HepG2 (cell line): Measurements from ENCODE around the gene ABHD1. TPM values are rescaled to one million over a fixed set of nuclear protein-coding genes. Genes with fewer than 3 reads are reported as not detected.

Experiments used
- ASH2L ChIP-seq: fragments of 300-600, 200-600 bp; sonication (generic); IDR thresholded peaks from 2 replicates; pipeline ENCODE4 v1.7.0; 2017; ENCODE audit warnings: low read depth, mild to moderate bottlenecking, moderate library complexity, mixed read lengths, low read length; ENCODE audit not compliant: insufficient read length
- DDIT3 ChIP-seq: sonication (generic); formaldehyde crosslinking; IDR thresholded peaks from 2 replicates; pipeline ENCODE4 v1.4.0; 2020; ENCODE audit warnings: mild to moderate bottlenecking, missing genetic modification reagents
- DMTF1 ChIP-seq: sonication (generic); formaldehyde crosslinking; IDR thresholded peaks from 2 replicates; pipeline ENCODE4 v1.4.0; 2020; ENCODE audit warnings: mild to moderate bottlenecking, missing genetic modification reagents
- EHMT2 ChIP-seq: fragments of 200-600 bp; sonication (generic); IDR thresholded peaks from 2 replicates; pipeline ENCODE4 v1.7.0; 2017; ENCODE audit warnings: antibody characterized with exemption, low read depth, low read length, borderline replicate concordance
- FIP1L1 ChIP-seq: fragments of 200-400 bp; formaldehyde crosslinking; IDR thresholded peaks from 2 replicates; pipeline ENCODE4 v1.6.1; 2018; ENCODE audit warnings: low read depth, mild to moderate bottlenecking, low read length, moderate library complexity, borderline replicate concordance; ENCODE audit not compliant: insufficient read depth
- FOXA3 ChIP-seq: IDR thresholded peaks from 2 replicates; pipeline ENCODE4 v1.6.1; 2016; ENCODE audit warnings: missing genetic modification reagents, missing compliant biosample characterization
- HOXA7 ChIP-seq: sonication (generic); formaldehyde crosslinking; IDR thresholded peaks from 2 replicates; pipeline ENCODE4 v1.8.1; 2022; ENCODE audit warnings: mild to moderate bottlenecking, missing genetic modification reagents, moderate library complexity
- KLF6 ChIP-seq: IDR thresholded peaks from 2 replicates; pipeline ENCODE4 v1.8.0; 2016; ENCODE audit warnings: missing biosample characterization, missing genetic modification reagents
- KMT2A ChIP-seq: sonication (generic); formaldehyde crosslinking; IDR thresholded peaks from 2 replicates; pipeline ENCODE4 v1.4.0; 2020; ENCODE audit warnings: missing genetic modification reagents
- PAX8 ChIP-seq: sonication (generic); formaldehyde crosslinking; IDR thresholded peaks from 2 replicates; pipeline ENCODE4 v1.8.0; 2022; ENCODE audit warnings: mild to moderate bottlenecking, missing genetic modification reagents, borderline replicate concordance
- PRMT3 ChIP-seq: sonication (generic); formaldehyde crosslinking; IDR thresholded peaks from 2 replicates; pipeline ENCODE4 v1.8.1; 2022; ENCODE audit warnings: low read depth, mild to moderate bottlenecking, moderate library complexity, missing genetic modification reagents, borderline replicate concordance
- RAD51 ChIP-seq: fragments of 450-650 bp; IDR thresholded peaks from 2 replicates; pipeline ENCODE4 v1.6.1; 2016; ENCODE audit warnings: borderline replicate concordance
- SP2 ChIP-seq: sonication (generic); formaldehyde crosslinking; IDR thresholded peaks from 2 replicates; pipeline ENCODE4 v1.5.1; 2020; ENCODE audit warnings: mild to moderate bottlenecking, missing genetic modification reagents
- XRCC5 ChIP-seq: fragments of 200-400 bp; formaldehyde crosslinking; optimal IDR thresholded peaks from 2 replicates; pipeline ENCODE3; 2017; ENCODE audit warnings: mild to moderate bottlenecking, low read length
- ZBTB26 ChIP-seq: IDR thresholded peaks from 2 replicates; pipeline ENCODE4 v1.6.1; 2016; ENCODE audit warnings: missing compliant biosample characterization, missing genetic modification reagents, borderline replicate concordance
- ZBTB7A ChIP-seq: sonication (generic); formaldehyde crosslinking; IDR thresholded peaks from 2 replicates; pipeline ENCODE4 v1.8.0; 2022; ENCODE audit warnings: mild to moderate bottlenecking, missing genetic modification reagents
- ZNF138 ChIP-seq: sonication (generic); formaldehyde crosslinking; IDR thresholded peaks from 2 replicates; pipeline ENCODE4 v1.5.0; 2020; ENCODE audit warnings: mild to moderate bottlenecking, low read depth, missing genetic modification reagents
- ZNF224 ChIP-seq: sonication (generic); formaldehyde crosslinking; IDR thresholded peaks from 2 replicates; pipeline ENCODE4 v1.5.0; 2020; ENCODE audit warnings: mild to moderate bottlenecking, missing genetic modification reagents
- ZNF232 ChIP-seq: sonication (generic); formaldehyde crosslinking; IDR thresholded peaks from 2 replicates; pipeline ENCODE4 v1.4.0; 2020; ENCODE audit warnings: missing genetic modification reagents, borderline replicate concordance
- ZNF33A ChIP-seq: sonication (generic); formaldehyde crosslinking; IDR thresholded peaks from 2 replicates; pipeline ENCODE4 v1.5.1; 2020; ENCODE audit warnings: missing genetic modification reagents, mild to moderate bottlenecking, moderate library complexity, borderline replicate concordance
- ZNF367 ChIP-seq: sonication (generic); formaldehyde crosslinking; IDR thresholded peaks from 2 replicates; pipeline ENCODE4 v1.4.0; 2020; ENCODE audit warnings: missing genetic modification reagents, borderline replicate concordance
- ZNF431 ChIP-seq: sonication (generic); formaldehyde crosslinking; IDR thresholded peaks from 2 replicates; pipeline ENCODE4 v1.9.0; 2022; ENCODE audit warnings: missing genetic modification reagents, low read depth, mild to moderate bottlenecking, borderline replicate concordance
- ZNF746 ChIP-seq: sonication (generic); formaldehyde crosslinking; IDR thresholded peaks from 2 replicates; pipeline ENCODE4 v1.8.0; 2022; ENCODE audit warnings: mild to moderate bottlenecking, missing genetic modification reagents
- polyA plus RNA-seq, 8 experiments: library from polyadenylated mRNA; depleted of rRNA in 3 of 8; stranded (reverse) in 7 of 8; unstranded in 1 of 8; fragments of >200 nt; fragmentation: Illumina TruSeq in 4 of 8; extraction: Trizol in 4 of 8; gene quantifications; 2 replicates each; pipeline versions ENCODE4 v1.2.1 to v1.2.3, GENCODE V29; 2011 to 2016; ENCODE audit warnings: low read depth in 4 of 8, missing spikeins in 1 of 8, mixed read lengths in 1 of 8; ENCODE audit not compliant: insufficient read depth in 1 of 8
- total RNA-seq, 5 experiments: library from RNA; depleted of rRNA; stranded (reverse); fragments of >200 nt; fragmentation: Illumina TruSeq; extraction: Trizol; gene quantifications; 2 replicates each; pipeline ENCODE4 v1.2.3, GENCODE V29; 2016; ENCODE audit warnings: low read depth in 1 of 5
- TF ChIP-seq, protein P1 (sequence below): sonication (generic); formaldehyde crosslinking; IDR thresholded peaks from 2 replicates; pipeline ENCODE4 v1.5.0; 2020; ENCODE audit warnings: missing genetic modification reagents, mild to moderate bottlenecking, borderline replicate concordance

The ABHD1 gene
- total and polyA plus RNA-seq, 2 of the 13 experiments (the other 11 are each of a cell fraction or from before 2014, with no cell fraction given) = 0.04 to 0.81 TPM

DNA sequence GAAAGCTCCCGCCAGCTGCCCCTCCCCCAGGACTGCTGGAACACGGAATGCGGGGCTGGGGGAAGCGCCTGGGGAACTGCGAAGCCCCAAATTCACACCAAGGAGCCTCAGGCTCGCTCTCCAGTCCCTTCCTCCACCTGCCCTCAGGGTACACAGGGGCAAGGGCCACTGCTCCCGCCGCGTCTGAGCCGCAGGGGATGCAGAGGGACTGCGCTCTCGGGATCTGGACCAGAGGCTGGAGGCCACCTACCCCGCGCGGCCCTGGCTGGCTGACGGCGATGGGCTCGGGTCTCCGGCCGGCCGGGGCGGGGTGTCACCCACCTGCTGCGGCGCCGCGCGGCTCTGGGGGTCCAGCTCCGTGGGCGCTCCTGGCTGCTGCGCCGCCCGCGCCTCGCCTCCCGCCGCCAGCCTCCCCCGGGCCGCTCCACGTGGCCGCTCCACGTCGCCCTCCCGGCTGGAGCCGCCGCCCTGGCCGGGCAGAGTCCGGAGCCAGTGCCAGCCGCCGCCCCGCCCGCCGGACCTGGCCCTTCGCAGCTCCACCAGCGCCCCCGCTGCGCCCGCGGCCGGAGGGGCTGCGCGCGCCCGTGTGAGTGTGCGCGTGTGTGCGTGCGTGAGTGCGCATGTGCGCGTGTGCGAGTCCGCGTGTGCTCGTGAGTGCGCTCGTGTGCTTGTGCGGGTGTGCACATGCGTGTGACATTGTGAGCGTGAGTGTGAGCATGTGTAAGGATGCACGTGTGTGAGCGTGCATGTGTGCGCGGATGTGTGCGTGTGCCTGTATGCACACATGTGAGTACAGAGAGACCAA, 4.9 kb upstream of the ABHD1 start, which contains the start of gene CGREF1 (continued):
- no peak for TF ChIP-seq ZNF367 (CRISPR knock-in tag)
- no peak for TF ChIP-seq FIP1L1
- TF ChIP-seq SP2 (CRISPR knock-in tag) = no peak; the same call in 1 of the 2 replicates
- TF ChIP-seq, protein P1, sequence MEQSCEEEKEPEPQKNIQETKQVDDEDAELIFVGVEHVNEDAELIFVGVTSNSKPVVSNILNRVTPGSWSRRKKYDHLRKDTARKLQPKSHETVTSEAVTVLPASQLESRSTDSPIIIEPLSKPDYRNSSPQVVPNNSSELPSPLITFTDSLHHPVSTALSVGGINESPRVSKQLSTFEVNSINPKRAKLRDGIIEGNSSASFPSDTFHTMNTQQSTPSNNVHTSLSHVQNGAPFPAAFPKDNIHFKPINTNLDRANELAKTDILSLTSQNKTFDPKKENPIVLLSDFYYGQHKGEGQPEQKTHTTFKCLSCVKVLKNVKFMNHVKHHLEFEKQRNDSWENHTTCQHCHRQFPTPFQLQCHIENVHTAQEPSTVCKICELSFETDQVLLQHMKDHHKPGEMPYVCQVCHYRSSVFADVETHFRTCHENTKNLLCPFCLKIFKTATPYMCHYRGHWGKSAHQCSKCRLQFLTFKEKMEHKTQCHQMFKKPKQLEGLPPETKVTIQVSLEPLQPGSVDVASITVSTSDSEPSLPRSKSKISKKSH (CRISPR knock-in tag) = 0 out of 2 replicates have a peak, but pooled peaks have one; percentile 18
- TF ChIP-seq XRCC5 = peak; percentile 9
- peak; percentile 31; the same call in 1 of the 2 replicates for TF ChIP-seq PAX8 (CRISPR knock-in tag)
- no peak for TF ChIP-seq EHMT2
- TF ChIP-seq ZBTB7A (CRISPR knock-in tag) = 0 out of 2 replicates have a peak, but pooled peaks have one; percentile 47
- 0 out of 2 replicates have a peak, but pooled peaks have one; percentile 17 for TF ChIP-seq ZNF746 (CRISPR knock-in tag)
- TF ChIP-seq DMTF1 (CRISPR knock-in tag) = no peak
- no peak for TF ChIP-seq ZNF224 (CRISPR knock-in tag)
- no peak for TF ChIP-seq HOXA7
- TF ChIP-seq ZNF138 = 0 out of 2 replicates have a peak, but pooled peaks have one; percentile 9
- TF ChIP-seq ZNF232 = no peak
- 0 out of 2 replicates have a peak, but pooled peaks have one; percentile 69 for TF ChIP-seq ZNF431 (CRISPR knock-in tag)
- TF ChIP-seq ASH2L = peak; percentile 39
- peak; percentile 75; the same call in 1 of the 2 replicates for TF ChIP-seq PRMT3 (CRISPR knock-in tag)
- no peak for TF ChIP-seq ZNF33A (CRISPR knock-in tag)
- no peak for TF ChIP-seq RAD51
- TF ChIP-seq KMT2A (CRISPR knock-in tag) = no peak
- 0 out of 2 replicates have a peak, but pooled peaks have one; percentile 6 for TF ChIP-seq FOXA3 (CRISPR knock-in tag)
- no peak for TF ChIP-seq DDIT3
- TF ChIP-seq ZBTB26 (CRISPR knock-in tag) = no peak
- peak; percentile 45; the same call in 1 of the 2 replicates for TF ChIP-seq KLF6 (CRISPR knock-in tag)
